K562 (cell line): ENCODE measurements around the gene TULP4. TPM values are rescaled to one million over a fixed set of nuclear protein-coding genes. Genes with fewer than 3 reads are reported as not detected.

Experiments used
- ATAC-seq: fragments of 200-7000 bp; cut with Tn5 transposase; 3 replicates; pipeline ENCODE4 v1.9.1; 2020; ENCODE audit warnings: moderate library complexity
- BruUV-seq: library from RNA; stranded (reverse); fragments of 400-500 nt; replicated peaks from 2 replicates; lab custom pipeline; 2021; lab: Mats Ljungman, UMichigan
- CTCF ChIA-PET: fragments of 300-600 bp; formaldehyde crosslinking; extraction: SDS; loops from one replicate; lab custom pipeline; 2021; ENCODE audit warnings: low intra/inter-chr PET ratio; lab: Yijun Ruan, JAX
- POLR2A ChIA-PET: fragments of 300-600, 350-650 bp; sonication (Branson Sonifier 250); formaldehyde crosslinking; extraction: SDS; loops from one replicate; lab custom pipeline; 2021; ENCODE audit warnings: antibody characterized with exemption, inconsistent platforms; lab: Yijun Ruan, JAX
- DNase-seq, 4 experiments: peaks; one replicate each; pipeline versions ENCODE4 v3.0.0 to v3.0.0-alpha.2; 2011 to 2018; ENCODE audit warnings: low spot score in 3 of 4, mixed read lengths in 3 of 4; ENCODE audit errors: extremely low read depth in 1 of 4
- FAIRE-seq: peaks from 2 replicates; lab custom pipeline; 2011; peaks lifted over from hg19 to GRCh38; lab: Jason Lieb, UNC
- H2AFZ ChIP-seq: 2 replicates; pipeline ENCODE4 v1.6.0; 2011; ENCODE audit warnings: low read depth, low read length, control low read depth, inconsistent platforms
- H3K27ac ChIP-seq: fragments of 200-600 bp; 3 replicates; pipeline ENCODE4 v1.8.0; 2011; ENCODE audit warnings: low read depth, mild to moderate bottlenecking, control low read depth, inconsistent platforms, low read length, moderate library complexity, mixed read lengths; ENCODE audit errors: extremely low read depth
- H3K27me3 ChIP-seq, 2 experiments: fragments of 300-600 bp in 1 of 2; 2 replicates in 1 of 2; 3 replicates in 1 of 2; pipeline versions ENCODE4 v1.6.0 to v1.8.0; 2011; ENCODE audit warnings: inconsistent platforms in 2 of 2, low read length in 2 of 2, mild to moderate bottlenecking in 1 of 2, mixed read lengths in 1 of 2, moderate library complexity in 1 of 2; ENCODE audit not compliant: control insufficient read depth in 2 of 2, insufficient read depth in 2 of 2
- H3K36me3 ChIP-seq: fragments of 300-600 bp; 3 replicates; pipeline ENCODE4 v1.8.0; 2011; ENCODE audit warnings: mild to moderate bottlenecking, low read length, inconsistent platforms; ENCODE audit not compliant: control insufficient read depth, insufficient read depth
- H3K4me1 ChIP-seq, 2 experiments: fragments of 200-600 bp in 1 of 2; replicated peaks in 1 of 2; 2 replicates in 1 of 2; 3 replicates in 1 of 2; pipeline versions ENCODE4 v1.5.1 to v1.8.0; 2011; ENCODE audit warnings: inconsistent platforms in 2 of 2, low read length in 2 of 2, mild to moderate bottlenecking in 1 of 2, mixed read lengths in 1 of 2, moderate library complexity in 1 of 2; ENCODE audit not compliant: control insufficient read depth in 2 of 2, insufficient read depth in 2 of 2
- H3K4me2 ChIP-seq: 2 replicates; pipeline ENCODE4 v1.6.1; 2011; ENCODE audit warnings: low read length, control low read depth, inconsistent platforms, mixed read lengths; ENCODE audit not compliant: insufficient read depth
- H3K4me3 ChIP-seq: fragments of 200-600 bp; sonication (generic), shearing (Covaris generic); 2 replicates; pipeline ENCODE4 v1.5.1; 2016; ENCODE audit warnings: control low read depth, inconsistent platforms
- H3K79me2 ChIP-seq: fragments of 200-600 bp; 3 replicates; pipeline ENCODE4 v1.8.0; 2011; ENCODE audit warnings: low read length, inconsistent platforms; ENCODE audit not compliant: control insufficient read depth, insufficient read depth
- H3K9ac ChIP-seq, 2 experiments: 2 replicates each; pipeline versions ENCODE4 v1.6.0 to v1.6.1; 2011; ENCODE audit warnings: low read depth in 2 of 2, low read length in 2 of 2, control low read depth in 1 of 2, inconsistent platforms in 1 of 2, mild to moderate bottlenecking in 1 of 2, mixed read lengths in 1 of 2; ENCODE audit not compliant: insufficient read depth in 1 of 2
- H3K9me1 ChIP-seq: one replicate; pipeline ENCODE4 v1.6.0; 2011; ENCODE audit warnings: inconsistent platforms, mild to moderate bottlenecking, low read length, moderate library complexity; ENCODE audit not compliant: control insufficient read depth, insufficient read depth
- H3K9me3 ChIP-seq: replicated peaks from 2 replicates; pipeline ENCODE4 v1.5.1; 2011; ENCODE audit warnings: low read depth, low read length, inconsistent platforms; ENCODE audit not compliant: control insufficient read depth, insufficient read depth
- H4K20me1 ChIP-seq: replicated peaks from 2 replicates; pipeline ENCODE4 v1.6.1; 2011; ENCODE audit warnings: low read length, inconsistent platforms, mixed read lengths; ENCODE audit not compliant: control insufficient read depth, insufficient read depth
- BACH1 ChIP-seq: fragments of 200-800 bp; sonication (Bioruptor generic); IDR thresholded peaks from 2 replicates; pipeline ENCODE4 v1.6.1; 2016; ENCODE audit warnings: missing genetic modification characterization, missing compliant biosample characterization
- CBX8 ChIP-seq: fragments of 200-600 bp; sonication (generic); IDR thresholded peaks from 2 replicates; pipeline ENCODE4 v1.6.1; 2012; ENCODE audit warnings: borderline replicate concordance, mixed run types, low read depth, mild to moderate bottlenecking, moderate library complexity, mixed read lengths, low read length, control low read depth, inconsistent platforms; ENCODE audit not compliant: poor library complexity, severe bottlenecking; ENCODE audit errors: extremely low read depth
- KAT2B ChIP-seq: IDR thresholded peaks from one replicate; pipeline ENCODE4 v1.6.1; 2012; ENCODE audit warnings: low read depth, mild to moderate bottlenecking, control low read depth, inconsistent platforms, low read length, moderate library complexity
- KLF10 ChIP-seq: fragments of 250-450 bp; sonication (Bioruptor Pico); IDR thresholded peaks from 2 replicates; pipeline ENCODE4 v1.6.1; 2021; ENCODE audit warnings: matching md5 sums
- MAZ ChIP-seq, 2 experiments: fragments of 450-650 bp in 1 of 2; sonication (generic) in 1 of 2; formaldehyde crosslinking; IDR thresholded peaks in 1 of 2; conservative IDR thresholded peaks in 1 of 2; 2 replicates each; pipeline versions ENCODE4 v1.4.0 to v1.5.0; 2020; ENCODE audit warnings: mild to moderate bottlenecking in 1 of 2, missing genetic modification reagents in 1 of 2
- RFX7 ChIP-seq: fragments of 250-450 bp; sonication (Bioruptor Pico); IDR thresholded peaks from 2 replicates; pipeline ENCODE4 v1.5.1; 2021; ENCODE audit warnings: mild to moderate bottlenecking
- SIN3B ChIP-seq: fragments of 450-650 bp; IDR thresholded peaks from 2 replicates; pipeline ENCODE4 v1.6.1; 2017; ENCODE audit warnings: low read depth, mild to moderate bottlenecking, moderate library complexity
- SMC3 ChIP-seq: conservative IDR thresholded peaks from 2 replicates; pipeline ENCODE4 v1.6.1; 2011; ENCODE audit warnings: low read depth, low read length, improper control_type of control experiment; ENCODE audit not compliant: insufficient read depth
- STAT5A ChIP-seq: IDR thresholded peaks from 2 replicates; pipeline ENCODE4 v1.6.1; 2012; ENCODE audit warnings: low read length, inconsistent platforms, borderline replicate concordance
- THRAP3 ChIP-seq: fragments of 450-650 bp; IDR thresholded peaks from 2 replicates; pipeline ENCODE4 v1.6.1; 2016; ENCODE audit warnings: mild to moderate bottlenecking, inconsistent platforms, borderline replicate concordance
- ZFP1 ChIP-seq: fragments of 450-650 bp; formaldehyde crosslinking; IDR thresholded peaks from 2 replicates; pipeline ENCODE4 v1.4.0; 2020; ENCODE audit warnings: mild to moderate bottlenecking, mixed read lengths
- ZNF140 ChIP-seq: fragments of 250-450 bp; sonication (Bioruptor Pico); IDR thresholded peaks from 2 replicates; pipeline ENCODE4 v1.8.0; 2021; ENCODE audit warnings: moderate library complexity, mild to moderate bottlenecking, inconsistent platforms
- WGBS: fragments of 100-300 bp; shearing (Covaris generic); methylation state at CpG from one replicate; pipeline ENCODE4 v1.1.6; 2016; ENCODE audit warnings: low coverage, mixed read lengths; ENCODE audit not compliant: insufficient coverage; ENCODE audit errors: missing lambda C conversion rate; 5-methylcytosine and 5-hydroxymethylcytosine counted together
- in situ Hi-C: fragments of 300-500 bp; cut with MboI; formaldehyde crosslinking; loops from 4 replicates; pipeline ENCODE4 v1.15.0; 2018; ENCODE audit warnings: inconsistent platforms, mixed read lengths
- intact Hi-C: fragments of 100-400 bp; cut with micrococcal nuclease; formaldehyde crosslinking; loops from 2 replicates; pipeline ENCODE4 v1.14.2; 2022
- polyA plus RNA-seq, 8 experiments: library from polyadenylated mRNA; depleted of rRNA in 4 of 8; stranded (reverse) in 5 of 8; unstranded in 3 of 8; fragments of >200 nt; fragmentation: Nextera tagmentation in 2 of 8; fragmentation: Illumina TruSeq in 1 of 8; extraction: Ambion mirVana in 2 of 8; extraction: Trizol in 1 of 8; gene quantifications; 2 replicates each; pipeline versions ENCODE4 v1.2.1 to v1.2.3, GENCODE V29; 2011 to 2014; ENCODE audit warnings: inconsistent platforms in 1 of 8, missing spikeins in 1 of 8
- total RNA-seq, 7 experiments: library from RNA; depleted of rRNA in 6 of 7; stranded (reverse); fragments of >200 nt in 6 of 7; fragmentation: Illumina TruSeq in 2 of 7; extraction: Trizol in 2 of 7; gene quantifications; 2 replicates each; pipeline versions ENCODE4 v1.2.1 to v1.2.3, GENCODE V29; 2011 to 2021; ENCODE audit warnings: low replicate concordance in 1 of 7

TULP4 gene
- total and polyA plus RNA-seq, 9 of the 15 experiments (the other 6 are each of a cell fraction or from before 2014, with no cell fraction given) = 1.2 to 50.4 (median 11.0) TPM

- Histone ChIP-seq H2AFZ (no peak overlapping the region), H3K4me2 (no peak overlapping the region), H3K79me2 (peaks cover 13% of the 10 kb centered on the region; the same call in 1 of the 3 replicates), H4K20me1 (no peaks in the 10 kb centered on the region), H3K9me1 (no peaks in the 10 kb centered on the region), H3K9ac (no peak overlapping the region), H3K27me3 (no peaks in the 10 kb centered on the region), H3K4me3 (no peak overlapping the region), H3K36me3 (no peaks in the 10 kb centered on the region), H3K27ac (no peak overlapping the region), H3K4me1 (no peaks in the 10 kb centered on the region; a peak in 2 of 5 replicates), H3K9me3 (no peaks in the 10 kb centered on the region)
- WGBS = 69% methylated on average over 2 of the region's 2 CpGs
- TF ChIP-seq ZFP1 (CRISPR knock-in tag) (no peak), BACH1 (tag) (peak; percentile 12; the same call in 1 of the 2 replicates), RFX7 (CRISPR knock-in tag) (no peak), THRAP3 (no peak)
- no TSS peak for BruUV-seq
- intact Hi-C loops = no loop called here
- DNase-seq (no peak), FAIRE-seq (peak; percentile 40), ATAC-seq (no peak)
- ChIA-PET POLR2A (interaction anchor here (0.7 kb wide), 1 partner anchor 9 kb away, joined by 3 read pairs; no protein-coding TSS in a partner anchor), CTCF (no interaction called here)
- in situ Hi-C loops = no loop called here
Observed at GRCh38 chr6:158323561-158323958, 11.3 kb downstream of the TULP4 start.

- Histone ChIP-seq H3K79me2 (peaks cover 13% of the 10 kb centered on the region; the same call in 1 of the 3 replicates), H3K9me3 (no peaks in the 10 kb centered on the region), H3K4me2 (no peak overlapping the region), H3K27me3 (no peaks in the 10 kb centered on the region), H3K36me3 (no peaks in the 10 kb centered on the region), H3K4me1 (no peaks in the 10 kb centered on the region; a peak in 2 of 5 replicates), H2AFZ (no peak overlapping the region), H3K9me1 (no peaks in the 10 kb centered on the region), H3K9ac (no peak overlapping the region), H3K4me3 (no peak overlapping the region), H4K20me1 (no peaks in the 10 kb centered on the region), H3K27ac (no peak overlapping the region)
- intact Hi-C loops (no loop called here), in situ Hi-C loops (no loop called here)
- no TSS peak for BruUV-seq
- 61% methylated on average over 5 of the region's 5 CpGs for WGBS
- CTCF ChIA-PET = no interaction called here
- POLR2A ChIA-PET = interaction anchor here (0.7 kb wide), 1 partner anchor 8 kb away, joined by 3 read pairs; no protein-coding TSS in a partner anchor
- no peak for FAIRE-seq
- ATAC-seq = peak; percentile 27; the same call in 1 of the 3 replicates
- DNase-seq = no peak
- TF ChIP-seq SIN3B = no peak
- TF ChIP-seq CBX8 = no peak
- TF ChIP-seq SMC3 = no peak
- no peak for TF ChIP-seq KLF10
- TF ChIP-seq MAZ (CRISPR knock-in tag; conservative IDR thresholded peaks at IDR 0.05 in 1 of 2, IDR thresholded peaks at IDR 0.05 in 1 of 2) = no peak
- TF ChIP-seq KAT2B = no peak
- TF ChIP-seq STAT5A = no peak
- no peak for TF ChIP-seq ZNF140
Observed at GRCh38 chr6:158324136-158324535, 11.9 kb downstream of the TULP4 start.
